ENCODE results near the gene AP1M1. TPM values are rescaled to one million over a fixed set of nuclear protein-coding genes. Genes with fewer than 3 reads are reported as not detected.

AP1M1 gene
- total and polyA plus RNA-seq, 5 donors from 2014 or later: 108 to 161 (median 159) TPM

- Histone ChIP-seq H3K27ac (ENCODE audit: insufficient read depth, low read length, poor library complexity, severe bottlenecking) (no peak overlapping the region), H3K36me3 (ENCODE audit: control insufficient read depth, insufficient read depth, low read length) (no peaks in the 10 kb centered on the region), H3K9me3 (ENCODE audit: control insufficient read depth in 2 of 2, low read length in 2 of 2) (no peaks in the 10 kb centered on the region), H3K4me3 (ENCODE audit: low read depth, low read length) (no peak overlapping the region), H3K4me1 (ENCODE audit: control insufficient read depth, insufficient read depth, low read length, poor library complexity, severe bottlenecking) (peaks cover 24% of the 10 kb centered on the region), H3K27me3 (ENCODE audit: control insufficient read depth, insufficient read depth, low read length) (no peaks in the 10 kb centered on the region)
- Mint-ChIP-seq H3K36me3 (no peaks in the 10 kb centered on the region), H3K4me1 (peaks cover 13 to 42% (median 16%) of the 10 kb centered on the region in 4 donors), H3K27me3 (peaks cover 11% of the 10 kb centered on the region), H3K9me3 (peaks cover 0 to 6% (median 0%) of the 10 kb centered on the region in 7 donors), H3K4me3 (peak overlapping the region in 3 of 4 donors; percentile 21 to 47 (median 39)), H3K27ac (peak overlapping the region; percentile 55 to 77 (median 58))
- ATAC-seq (ENCODE audit: low read depth in 2 of 2): peak in 1 of 2 donors; percentile 13
- peak in 2 of 3 donors; percentile 31 to 53 for DNase-seq
Measured at GRCh38 chr19:16244091-16244490, 46.4 kb downstream of the AP1M1 start.

- H3K36me3 Mint-ChIP-seq: no peaks in the 10 kb centered on the region
- H3K27ac Mint-ChIP-seq: peak overlapping the region; percentile 63 to 87 (median 82)
- H3K27ac ChIP-seq (ENCODE audit: insufficient read depth, low read length, poor library complexity, severe bottlenecking): no peak overlapping the region
Measured at GRCh38 chr19:16247353-16248182, 49.9 kb downstream of the AP1M1 start.

GRCh38 chr19:16248380-16249023 is 50.8 kb downstream of the AP1M1 start:
- H3K27ac Mint-ChIP-seq: no peak overlapping the region
- Histone ChIP-seq H3K27me3 (ENCODE audit: control insufficient read depth, insufficient read depth, low read length) (no peaks in the 10 kb centered on the region), H3K9me3 (ENCODE audit: control insufficient read depth in 2 of 2, low read length in 2 of 2) (no peaks in the 10 kb centered on the region), H3K4me3 (ENCODE audit: low read depth, low read length) (no peak overlapping the region), H3K27ac (ENCODE audit: insufficient read depth, low read length, poor library complexity, severe bottlenecking) (no peak overlapping the region), H3K36me3 (ENCODE audit: control insufficient read depth, insufficient read depth, low read length) (no peaks in the 10 kb centered on the region), H3K4me1 (ENCODE audit: control insufficient read depth, insufficient read depth, low read length, poor library complexity, severe bottlenecking) (peaks cover 21% of the 10 kb centered on the region)
- peaks cover 5% of the 10 kb centered on the region for H3K27me3 Mint-ChIP-seq
- H3K9me3 Mint-ChIP-seq: peaks cover 0 to 6% (median 0%) of the 10 kb centered on the region in 7 donors
- no peak for DNase-seq
- no peaks in the 10 kb centered on the region for H3K36me3 Mint-ChIP-seq
- ATAC-seq (ENCODE audit: low read depth in 2 of 2): no peak
- H3K4me3 Mint-ChIP-seq: peak overlapping the region in 1 of 4 donors; percentile 44
- H3K4me1 Mint-ChIP-seq: peaks cover 11 to 42% (median 15%) of the 10 kb centered on the region in 4 donors

More at GRCh38 chr19:16247353-16248182, 49.9 kb downstream of the AP1M1 start:
- no peaks in the 10 kb centered on the region for H3K27me3 ChIP-seq (ENCODE audit: control insufficient read depth, insufficient read depth, low read length)
- H3K4me3 ChIP-seq (ENCODE audit: low read depth, low read length): no peak overlapping the region
- Mint-ChIP-seq H3K4me3 (peak overlapping the region in 3 of 4 donors; percentile 49 to 74 (median 52)), H3K4me1 (peaks cover 11 to 42% (median 15%) of the 10 kb centered on the region in 4 donors), H3K27me3 (peaks cover 5% of the 10 kb centered on the region), H3K9me3 (peaks cover 0 to 6% (median 0%) of the 10 kb centered on the region in 7 donors)
- H3K9me3 ChIP-seq (ENCODE audit: control insufficient read depth in 2 of 2, low read length in 2 of 2): no peaks in the 10 kb centered on the region
- DNase-seq (peak; percentile 68 to 81 (median 73)), ATAC-seq (ENCODE audit: low read depth in 2 of 2) (peak; percentile 74 to 88)
- H3K4me1 ChIP-seq (ENCODE audit: control insufficient read depth, insufficient read depth, low read length, poor library complexity, severe bottlenecking): peaks cover 21% of the 10 kb centered on the region
- no peaks in the 10 kb centered on the region for H3K36me3 ChIP-seq (ENCODE audit: control insufficient read depth, insufficient read depth, low read length)

- no peak overlapping the region for H3K27ac ChIP-seq (ENCODE audit: insufficient read depth, low read length, poor library complexity, severe bottlenecking)
- peaks cover 5% of the 10 kb centered on the region for H3K27me3 Mint-ChIP-seq
- H3K36me3 Mint-ChIP-seq: peaks cover 3% of the 10 kb centered on the region
- peak overlapping the region in 1 of 3 donors; percentile 84 for H3K27ac Mint-ChIP-seq
- H3K4me3 Mint-ChIP-seq: no peak overlapping the region
- H3K4me1 Mint-ChIP-seq: peaks cover 5 to 36% (median 10%) of the 10 kb centered on the region in 4 donors
- no peak for DNase-seq
- H3K9me3 Mint-ChIP-seq: peaks cover 0 to 2% (median 0%) of the 10 kb centered on the region in 7 donors
- H3K36me3 ChIP-seq (ENCODE audit: control insufficient read depth, insufficient read depth, low read length): no peaks in the 10 kb centered on the region
- no peak overlapping the region for H3K4me3 ChIP-seq (ENCODE audit: low read depth, low read length)
- H3K4me1 ChIP-seq (ENCODE audit: control insufficient read depth, insufficient read depth, low read length, poor library complexity, severe bottlenecking): peaks cover 17% of the 10 kb centered on the region
- no peak for ATAC-seq (ENCODE audit: low read depth in 2 of 2)
- no peaks in the 10 kb centered on the region for H3K27me3 ChIP-seq (ENCODE audit: control insufficient read depth, insufficient read depth, low read length)
- H3K9me3 ChIP-seq (ENCODE audit: control insufficient read depth in 2 of 2, low read length in 2 of 2): no peaks in the 10 kb centered on the region
Measured at GRCh38 chr19:16249826-16250404, 52.2 kb downstream of the AP1M1 start.

GRCh38 chr19:16252459-16253205 is 54.9 kb downstream of the AP1M1 start:
- Histone ChIP-seq H3K4me3 (ENCODE audit: low read depth, low read length) (no peak overlapping the region), H3K4me1 (ENCODE audit: control insufficient read depth, insufficient read depth, low read length, poor library complexity, severe bottlenecking) (peaks cover 12% of the 10 kb centered on the region), H3K9me3 (ENCODE audit: control insufficient read depth in 2 of 2, low read length in 2 of 2) (no peaks in the 10 kb centered on the region), H3K36me3 (ENCODE audit: control insufficient read depth, insufficient read depth, low read length) (no peaks in the 10 kb centered on the region), H3K27me3 (ENCODE audit: control insufficient read depth, insufficient read depth, low read length) (no peaks in the 10 kb centered on the region), H3K27ac (ENCODE audit: insufficient read depth, low read length, poor library complexity, severe bottlenecking) (no peak overlapping the region)
- ATAC-seq (ENCODE audit: low read depth in 2 of 2): no peak
- peak overlapping the region in 1 of 3 donors; percentile 18 for H3K27ac Mint-ChIP-seq
- no peak for DNase-seq
- no peaks in the 10 kb centered on the region for H3K27me3 Mint-ChIP-seq
- peaks cover 0 to 2% (median 0%) of the 10 kb centered on the region in 7 donors for H3K9me3 Mint-ChIP-seq
- peaks cover 6% of the 10 kb centered on the region for H3K36me3 Mint-ChIP-seq
- no peak overlapping the region for H3K4me3 Mint-ChIP-seq
- peaks cover 3 to 26% (median 8%) of the 10 kb centered on the region in 4 donors for H3K4me1 Mint-ChIP-seq

GRCh38 chr19:16254851-16255408 is 57.2 kb downstream of the AP1M1 start:
- Mint-ChIP-seq H3K36me3 (peaks cover 6% of the 10 kb centered on the region), H3K27ac (peak overlapping the region in 1 of 3 donors; percentile 32), H3K27me3 (peaks cover 5% of the 10 kb centered on the region), H3K4me1 (peaks cover 0 to 22% (median 7%) of the 10 kb centered on the region in 4 donors), H3K4me3 (no peak overlapping the region), H3K9me3 (peaks cover 0 to 2% (median 0%) of the 10 kb centered on the region in 7 donors)
- ATAC-seq (ENCODE audit: low read depth in 2 of 2) (no peak), DNase-seq (no peak)
- Histone ChIP-seq H3K4me3 (ENCODE audit: low read depth, low read length) (no peak overlapping the region), H3K27me3 (ENCODE audit: control insufficient read depth, insufficient read depth, low read length) (no peaks in the 10 kb centered on the region), H3K9me3 (ENCODE audit: control insufficient read depth in 2 of 2, low read length in 2 of 2) (no peaks in the 10 kb centered on the region), H3K36me3 (ENCODE audit: control insufficient read depth, insufficient read depth, low read length) (no peaks in the 10 kb centered on the region), H3K27ac (ENCODE audit: insufficient read depth, low read length, poor library complexity, severe bottlenecking) (no peak overlapping the region), H3K4me1 (ENCODE audit: control insufficient read depth, insufficient read depth, low read length, poor library complexity, severe bottlenecking) (peaks cover 9% of the 10 kb centered on the region)
